HepG2 (cell line): ENCODE results near the gene SIRT7. TPM values are rescaled to one million over a fixed set of nuclear protein-coding genes. Genes with fewer than 3 reads are reported as not detected.

Experiments used
- AFF4 ChIP-seq: sonication (generic); formaldehyde crosslinking; IDR thresholded peaks from 2 replicates; pipeline ENCODE4 v1.4.0; 2020; ENCODE audit warnings: missing genetic modification reagents
- ARNT2 ChIP-seq: sonication (generic); formaldehyde crosslinking; IDR thresholded peaks from 2 replicates; pipeline ENCODE4 v1.8.0; 2022; ENCODE audit warnings: mild to moderate bottlenecking, low read depth, missing genetic modification reagents, moderate library complexity
- ATF3 ChIP-seq: sonication (generic); formaldehyde crosslinking; IDR thresholded peaks from 2 replicates; pipeline ENCODE4 v1.4.0; 2020; ENCODE audit warnings: missing genetic modification reagents
- CERS6 ChIP-seq: sonication (generic); formaldehyde crosslinking; IDR thresholded peaks from 2 replicates; pipeline ENCODE4 v1.5.0; 2020; ENCODE audit warnings: missing genetic modification reagents
- EHMT2 ChIP-seq: fragments of 200-600 bp; sonication (generic); IDR thresholded peaks from 2 replicates; pipeline ENCODE4 v1.7.0; 2017; ENCODE audit warnings: antibody characterized with exemption, low read depth, low read length, borderline replicate concordance
- FIP1L1 ChIP-seq: fragments of 200-400 bp; formaldehyde crosslinking; IDR thresholded peaks from 2 replicates; pipeline ENCODE4 v1.6.1; 2018; ENCODE audit warnings: low read depth, mild to moderate bottlenecking, low read length, moderate library complexity, borderline replicate concordance; ENCODE audit not compliant: insufficient read depth
- FOXC1 ChIP-seq: sonication (generic); formaldehyde crosslinking; IDR thresholded peaks from 2 replicates; pipeline ENCODE4 v1.8.0; 2022; ENCODE audit warnings: mild to moderate bottlenecking, missing genetic modification reagents, borderline replicate concordance
- GATAD2A ChIP-seq: IDR thresholded peaks from 2 replicates; pipeline ENCODE4 v1.6.1; 2016
- HNRNPK ChIP-seq: fragments of 200-400 bp; formaldehyde crosslinking; IDR thresholded peaks from 2 replicates; pipeline ENCODE4 v1.6.1; 2018; ENCODE audit warnings: low read length, low read depth, moderate library complexity, mild to moderate bottlenecking; ENCODE audit not compliant: poor library complexity, severe bottlenecking
- PITX1 ChIP-seq: sonication (generic); formaldehyde crosslinking; IDR thresholded peaks from 2 replicates; pipeline ENCODE4 v1.5.1; 2020; ENCODE audit warnings: mild to moderate bottlenecking, missing genetic modification reagents
- TCF7L2 ChIP-seq: IDR thresholded peaks from 2 replicates; pipeline ENCODE4 v1.6.1; 2011; ENCODE audit warnings: mild to moderate bottlenecking, low read depth, low read length, moderate library complexity
- ZBTB33 ChIP-seq: sonication (generic); formaldehyde crosslinking; IDR thresholded peaks from 2 replicates; pipeline ENCODE4 v1.4.0; 2020; ENCODE audit warnings: missing genetic modification reagents
- ZFP62 ChIP-seq: sonication (generic); formaldehyde crosslinking; IDR thresholded peaks from 2 replicates; pipeline ENCODE4 v1.4.0; 2020; ENCODE audit warnings: missing genetic modification reagents
- ZNF577 ChIP-seq: sonication (generic); formaldehyde crosslinking; IDR thresholded peaks from 2 replicates; pipeline ENCODE4 v1.4.0; 2020; ENCODE audit warnings: mild to moderate bottlenecking, low read depth, missing genetic modification reagents, borderline replicate concordance
- ZNF614 ChIP-seq: IDR thresholded peaks from 2 replicates; pipeline ENCODE4 v1.6.1; 2018; ENCODE audit warnings: missing biosample characterization, missing genetic modification reagents, inconsistent platforms, borderline replicate concordance
- ZXDC ChIP-seq: sonication (generic); formaldehyde crosslinking; IDR thresholded peaks from 2 replicates; pipeline ENCODE4 v1.5.0; 2020; ENCODE audit warnings: mild to moderate bottlenecking, missing genetic modification reagents
- polyA plus RNA-seq, 8 experiments: library from polyadenylated mRNA; depleted of rRNA in 3 of 8; stranded (reverse) in 7 of 8; unstranded in 1 of 8; fragments of >200 nt; fragmentation: Illumina TruSeq in 4 of 8; extraction: Trizol in 4 of 8; gene quantifications; 2 replicates each; pipeline versions ENCODE4 v1.2.1 to v1.2.3, GENCODE V29; 2011 to 2016; ENCODE audit warnings: low read depth in 4 of 8, missing spikeins in 1 of 8, mixed read lengths in 1 of 8; ENCODE audit not compliant: insufficient read depth in 1 of 8
- total RNA-seq, 5 experiments: library from RNA; depleted of rRNA; stranded (reverse); fragments of >200 nt; fragmentation: Illumina TruSeq; extraction: Trizol; gene quantifications; 2 replicates each; pipeline ENCODE4 v1.2.3, GENCODE V29; 2016; ENCODE audit warnings: low read depth in 1 of 5

Gene SIRT7
- total and polyA plus RNA-seq, 2 of the 13 experiments (the other 11 are each of a cell fraction or from before 2014, with no cell fraction given), result 8.3 to 24.8 TPM

GRCh38 chr17:81917565-81918332, at the start of gene SIRT7 (continued):
- TF ChIP-seq ZXDC, result no peak
- TF ChIP-seq CERS6 (CRISPR knock-in tag), result no peak
- TF ChIP-seq FOXC1 (CRISPR knock-in tag), result no peak
- no peak for TF ChIP-seq ATF3
- TF ChIP-seq ZFP62 (CRISPR knock-in tag), result no peak
- no peak for TF ChIP-seq EHMT2
- peak; percentile 88; the same call in 1 of the 2 replicates for TF ChIP-seq ARNT2
- no peak for TF ChIP-seq GATAD2A (CRISPR knock-in tag)
- TF ChIP-seq ZBTB33, result no peak
- TF ChIP-seq FIP1L1, result no peak
- TF ChIP-seq ZNF614 (CRISPR knock-in tag), result no peak
- TF ChIP-seq AFF4 (CRISPR knock-in tag), result no peak
- TF ChIP-seq PITX1 (CRISPR knock-in tag), result no peak
- no peak for TF ChIP-seq TCF7L2
- no peak for TF ChIP-seq ZNF577 (CRISPR knock-in tag)
- TF ChIP-seq HNRNPK, result peak; percentile 55
